RPMI7951 (cell line): ENCODE data around the gene PEMT. TPM values are rescaled to one million over a fixed set of nuclear protein-coding genes. Genes with fewer than 3 reads are reported as not detected.

Source experiments
- DNase-seq: peaks from one replicate; pipeline ENCODE4 v3.0.0-alpha.2; 2012; ENCODE audit warnings: low read depth
- total RNA-seq: library from RNA; depleted of rRNA; stranded (reverse); fragments of >200 nt; shearing (Covaris generic); gene quantifications from 2 replicates; pipeline ENCODE4 v1.2.3, GENCODE V29; 2014

PEMT gene
- total RNA-seq, 1 experiment from 2014 or later = 30.9 TPM

- DNase-seq = no peak
Measured at GRCh38 chr17:17536702-17537101, 54.8 kb downstream of the PEMT start.

GRCh38 chr17:17535957-17536356 lies 55.6 kb downstream of the PEMT start:
- DNase-seq = no peak

GRCh38 chr17:17533901-17534441 lies 57.5 kb downstream of the PEMT start:
- no peak for DNase-seq

- no peak for DNase-seq
Measured at GRCh38 chr17:17532991-17533390, 58.5 kb downstream of the PEMT start.

GRCh38 chr17:17531156-17531555 lies 60.4 kb downstream of the PEMT start:
- no peak for DNase-seq

- no peak for DNase-seq
Measured at GRCh38 chr17:17528696-17529652, 62.5 kb downstream of the PEMT start.

GRCh38 chr17:17527956-17528500 lies 63.5 kb downstream of the PEMT start:
- no peak for DNase-seq

- no peak for DNase-seq
Measured at GRCh38 chr17:17527534-17527933, 64.0 kb downstream of the PEMT start.

GRCh38 chr17:17526369-17526768 lies 65.1 kb downstream of the PEMT start:
- DNase-seq = no peak

GRCh38 chr17:17525956-17526355 lies 65.6 kb downstream of the PEMT start:
- DNase-seq = no peak

- no peak for DNase-seq
Measured at GRCh38 chr17:17525311-17525710, 66.2 kb downstream of the PEMT start.

- no peak for DNase-seq
Measured at GRCh38 chr17:17523731-17524490, 67.6 kb downstream of the PEMT start.

GRCh38 chr17:17523001-17523730 lies 68.3 kb downstream of the PEMT start:
- no peak for DNase-seq

- no peak for DNase-seq
Measured at GRCh38 chr17:17520599-17521232, 70.8 kb downstream of the PEMT start.

- no peak for DNase-seq
Measured at GRCh38 chr17:17519886-17520285, 71.6 kb downstream of the PEMT start.

- no peak for DNase-seq
Measured at GRCh38 chr17:17518951-17519350, 72.6 kb downstream of the PEMT start.

- no peak for DNase-seq
Measured at GRCh38 chr17:17518014-17518413, 73.5 kb downstream of the PEMT start.

GRCh38 chr17:17516941-17517720 lies 74.4 kb downstream of the PEMT start:
- DNase-seq = no peak

- DNase-seq = peak; percentile 78
Measured at GRCh38 chr17:17515934-17516930, 75.3 kb downstream of the PEMT start.
